ENCODE data around the gene PTPRG.
A peak's percentile ranks its signal among the peaks of the same experiment; 100 is the strongest.

Gene PTPRG

DNA sequence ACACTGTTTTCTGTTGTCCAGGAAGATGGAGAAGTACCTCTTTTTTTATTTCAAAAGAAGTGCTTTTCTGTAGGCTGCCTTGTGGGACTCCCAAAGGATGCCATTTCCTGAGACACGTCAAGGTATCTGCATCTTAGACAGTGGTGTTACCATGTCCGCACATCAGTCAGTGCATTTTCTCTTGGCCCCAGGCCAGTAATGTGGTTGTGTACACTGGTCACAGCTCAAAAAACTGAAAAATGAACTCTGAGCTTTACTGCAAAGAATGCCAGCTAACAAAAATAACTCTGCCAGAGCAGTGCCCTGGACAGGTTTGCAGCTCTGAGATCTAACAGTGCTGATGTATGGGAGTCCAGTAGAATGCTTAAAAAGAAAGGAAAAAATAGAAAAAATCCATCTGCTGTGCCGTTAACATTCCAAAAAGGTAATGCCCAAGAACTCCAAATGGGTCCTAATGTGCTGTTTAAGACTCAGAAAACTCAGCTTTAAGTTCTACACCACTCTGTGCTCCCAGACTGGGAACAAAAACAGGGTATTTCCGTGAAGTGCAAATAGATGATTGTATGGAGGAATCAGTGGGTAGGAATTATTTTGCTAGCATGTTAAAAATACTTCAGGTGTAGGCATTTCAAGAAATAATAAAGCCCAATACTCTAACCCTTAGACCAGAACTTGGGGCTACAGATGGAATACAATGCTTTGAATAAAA is 496.1 kb downstream of the PTPRG start:
- TF ChIP-seq CTCF (IDR thresholded peaks at IDR 0.05) = no peak
- no peak overlapping the region for H3K4me3 ChIP-seq
- no peak for DNase-seq (ENCODE audit: low spot score)
- peak overlapping the region; percentile 17 to 81 for H3K27ac ChIP-seq

DNA sequence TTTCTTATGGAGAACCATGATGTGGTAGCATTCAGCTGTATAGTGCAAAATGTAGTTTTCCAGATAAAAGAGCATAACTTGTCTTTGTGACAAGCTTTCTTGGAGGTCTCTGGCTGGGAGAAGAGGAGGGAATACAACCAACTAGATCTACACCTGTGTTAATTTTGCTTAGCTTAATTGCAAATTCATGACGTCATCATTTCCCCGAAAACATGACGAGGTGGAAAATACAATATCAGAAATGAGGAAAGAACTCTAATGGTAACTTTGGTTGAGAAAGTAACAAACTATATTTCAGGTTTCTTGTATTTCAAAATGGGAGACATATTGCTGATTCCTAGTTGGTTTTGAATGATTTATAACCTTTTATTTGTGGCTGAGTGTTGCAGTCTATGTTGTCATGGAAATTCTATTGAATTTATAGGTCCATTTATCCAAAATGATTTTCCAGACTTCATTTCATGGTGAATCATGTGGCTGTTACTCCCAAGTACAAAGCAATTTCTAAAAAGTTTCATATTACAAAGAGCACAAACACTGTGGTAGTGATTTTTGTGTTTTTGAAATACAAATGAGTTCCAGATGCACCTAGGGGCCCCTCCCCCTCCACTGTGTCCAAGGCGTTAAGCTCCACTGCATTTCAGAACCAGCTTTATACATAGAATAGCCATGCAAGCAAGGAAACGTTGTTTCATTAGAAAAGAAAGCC is 504.8 kb downstream of the PTPRG start:
- no peak overlapping the region for H3K27ac ChIP-seq
- no peak for TF ChIP-seq CTCF (IDR thresholded peaks at IDR 0.05)
- no peak overlapping the region for H3K4me3 ChIP-seq
- no peak for DNase-seq (ENCODE audit: low spot score)

- no peak for TF ChIP-seq CTCF (IDR thresholded peaks at IDR 0.05)
- no peak overlapping the region for H3K27ac ChIP-seq
- no peak for DNase-seq (ENCODE audit: low spot score)
- H3K4me3 ChIP-seq = no peak overlapping the region
Observed at GRCh38 chr3:62068337-62068736, 507.0 kb downstream of the PTPRG start.

- TF ChIP-seq CTCF (IDR thresholded peaks at IDR 0.05) = no peak
Observed at GRCh38 chr3:62070891-62071290, 509.5 kb downstream of the PTPRG start.

GRCh38 chr3:62073038-62073437 is 511.7 kb downstream of the PTPRG start:
- Histone ChIP-seq H3K4me3 (no peak overlapping the region), H3K27ac (no peak overlapping the region)
- TF ChIP-seq CTCF (IDR thresholded peaks at IDR 0.05) = no peak
- no peak for DNase-seq (ENCODE audit: low spot score)

More at GRCh38 chr3:62070891-62071290, 509.5 kb downstream of the PTPRG start:
- Histone ChIP-seq H3K4me3 (no peak overlapping the region), H3K27ac (no peak overlapping the region)
- DNase-seq (ENCODE audit: low spot score) = no peak

DNA sequence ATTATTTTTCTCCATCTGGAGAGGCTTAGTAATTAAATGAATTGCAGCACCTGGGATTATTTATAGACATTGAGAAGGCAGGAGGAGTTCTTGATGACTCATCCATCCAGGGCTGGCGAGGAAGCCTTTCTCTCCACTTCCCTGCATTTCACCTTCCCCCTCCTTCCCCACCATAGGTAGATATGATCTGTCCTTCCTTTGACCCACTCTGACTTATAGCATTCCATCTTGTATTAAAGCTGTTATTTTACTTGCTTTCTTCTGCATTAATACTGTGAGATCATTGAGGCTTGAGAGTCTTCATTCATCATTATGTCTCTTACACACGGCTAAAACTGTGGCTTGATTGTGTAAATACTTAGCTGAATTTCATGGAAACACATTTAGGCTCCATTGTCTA is 523.2 kb downstream of the PTPRG start:
- Histone ChIP-seq H3K27ac (no peak overlapping the region), H3K4me3 (no peak overlapping the region)
- DNase-seq (ENCODE audit: low spot score) = no peak
- TF ChIP-seq CTCF (IDR thresholded peaks at IDR 0.05) = no peak

All from coronary artery (tissue), 2 donors.